Right renal cortex interstitium (tissue), 3 donors: ENCODE results near the gene FEZF2. TPM values are rescaled to one million over a fixed set of nuclear protein-coding genes. Genes with fewer than 3 reads are reported as not detected.

Source experiments
- DNase-seq, 3 donors: peaks; one replicate each; pipeline ENCODE4 v3.0.0-alpha.2; 2013; ENCODE audit warnings: low read depth in 3 of 3, low spot score in 2 of 3
- polyA plus RNA-seq, 3 donors: library from polyadenylated mRNA; unstranded; fragments of 120-200 nt; gene quantifications; one replicate each; pipeline ENCODE4 v1.2.1, GENCODE V29; 2013; ENCODE audit not compliant: insufficient read length in 3 of 3

FEZF2 gene
- not detected for polyA plus RNA-seq

GRCh38 chr3:62373215-62373614, at the start of gene FEZF2:
FEZF2 (minus strand) TSS chr3:62373550; CDS start chr3:62372868, 682 bp downstream.
- no peak for DNase-seq

- DNase-seq = no peak
Measured at GRCh38 chr3:62421207-62421606, 47.9 kb upstream of the FEZF2 start.

DNA sequence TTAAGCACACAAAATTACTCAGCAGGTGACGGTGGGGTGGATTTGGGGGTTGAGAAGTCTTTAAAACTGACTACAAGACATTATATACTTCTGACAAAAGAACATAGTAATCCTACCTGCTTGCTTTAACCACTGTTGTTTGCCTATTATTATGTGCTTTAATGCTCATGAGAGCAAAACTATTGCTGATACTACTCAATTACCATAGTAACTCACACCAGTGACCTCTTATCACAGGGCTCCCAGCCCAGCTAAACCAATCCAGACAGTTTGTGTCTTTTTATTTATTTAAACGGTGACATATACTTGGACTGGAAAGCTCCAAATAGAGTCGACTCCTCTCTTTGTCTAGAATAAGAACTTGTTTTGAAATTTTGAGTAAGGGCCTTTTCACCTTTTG, 42.8 kb upstream of the FEZF2 start:
- no peak for DNase-seq

DNA sequence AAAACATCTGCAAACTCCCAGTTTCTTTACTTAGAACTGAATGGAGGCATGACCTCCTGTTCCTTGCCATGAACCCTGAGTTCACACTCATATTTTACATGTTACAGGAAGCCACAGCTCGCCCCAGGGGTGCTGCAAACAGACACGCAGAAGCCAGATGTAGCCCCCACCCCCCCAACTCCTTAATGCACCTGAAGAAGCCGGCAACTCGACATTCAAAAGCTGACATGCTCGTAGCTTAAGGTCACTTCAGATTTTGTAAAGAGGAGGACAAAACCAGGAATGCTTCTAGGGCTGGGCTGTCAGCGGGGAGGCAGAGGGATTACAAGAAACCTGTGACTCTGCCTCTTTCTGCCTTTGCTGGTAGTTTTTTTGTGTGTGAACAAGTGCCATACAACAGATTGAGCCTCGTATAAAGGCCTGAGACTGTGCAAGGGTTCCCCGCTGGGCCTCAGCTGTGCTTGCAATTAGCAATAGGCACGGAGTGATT, 42.0 kb upstream of the FEZF2 start:
- no peak for DNase-seq

DNA sequence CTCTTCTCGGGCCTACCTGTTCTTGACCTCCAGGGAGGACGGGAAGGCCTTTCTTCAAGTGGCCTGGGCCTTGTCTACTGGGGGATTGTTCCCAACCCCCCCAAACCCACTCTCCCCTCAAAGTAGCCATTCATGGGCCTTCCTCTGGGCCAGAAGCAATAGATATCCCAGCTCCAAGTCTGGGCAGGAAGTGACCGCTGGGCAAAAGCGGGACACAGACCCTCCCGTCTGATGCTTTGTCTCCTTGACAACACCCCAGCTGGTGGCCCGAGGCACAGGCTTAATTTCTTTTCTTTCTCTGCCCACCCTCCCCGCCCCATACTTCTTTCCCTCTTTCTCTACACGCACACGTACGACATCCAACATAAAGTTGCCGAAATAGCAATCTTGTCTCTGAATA, 41.4 kb upstream of the FEZF2 start:
- DNase-seq = no peak

GRCh38 chr3:62413687-62414086, 40.3 kb upstream of the FEZF2 start:
- no peak for DNase-seq

DNA sequence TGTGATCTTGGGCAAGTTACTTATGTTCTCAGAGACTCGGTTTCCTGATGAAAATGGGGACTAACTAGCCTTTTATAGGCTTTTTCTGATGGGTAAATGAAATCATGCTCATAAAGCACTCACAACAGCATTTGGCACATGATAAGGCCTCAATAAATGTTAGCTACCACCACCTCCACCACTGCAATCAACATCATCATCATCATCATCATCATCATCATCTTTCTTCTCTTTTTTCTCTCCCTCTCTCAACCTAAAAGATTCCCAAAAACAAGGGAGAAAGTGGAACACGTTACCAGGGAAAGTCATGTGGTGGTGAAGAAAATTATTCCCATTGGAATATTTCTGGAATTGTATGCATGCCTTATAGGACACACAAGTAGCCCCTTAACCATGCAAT, 33.6 kb upstream of the FEZF2 start:
- no peak for DNase-seq

GRCh38 chr3:62405566-62405965, 32.2 kb upstream of the FEZF2 start:
- no peak for DNase-seq

DNA sequence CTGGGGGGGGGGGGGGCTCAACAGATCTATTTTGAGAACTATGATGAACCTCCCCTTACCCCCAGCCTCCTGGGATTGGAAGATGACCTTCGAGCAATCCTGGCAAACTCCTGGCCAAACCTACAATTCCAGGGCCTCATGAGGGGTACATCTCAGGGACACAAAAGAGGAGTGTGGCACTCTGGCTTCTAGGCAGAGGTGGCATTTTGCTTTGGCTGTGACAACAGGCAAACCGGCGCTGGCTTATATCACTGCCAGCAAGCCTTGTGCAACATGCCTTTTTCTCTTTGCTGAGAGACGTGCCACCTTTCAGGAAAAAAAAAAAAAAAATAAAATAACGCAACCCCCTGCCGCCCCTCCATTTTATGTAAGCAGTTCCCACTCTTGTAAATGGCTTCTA, 31.8 kb upstream of the FEZF2 start:
- DNase-seq = no peak

DNA sequence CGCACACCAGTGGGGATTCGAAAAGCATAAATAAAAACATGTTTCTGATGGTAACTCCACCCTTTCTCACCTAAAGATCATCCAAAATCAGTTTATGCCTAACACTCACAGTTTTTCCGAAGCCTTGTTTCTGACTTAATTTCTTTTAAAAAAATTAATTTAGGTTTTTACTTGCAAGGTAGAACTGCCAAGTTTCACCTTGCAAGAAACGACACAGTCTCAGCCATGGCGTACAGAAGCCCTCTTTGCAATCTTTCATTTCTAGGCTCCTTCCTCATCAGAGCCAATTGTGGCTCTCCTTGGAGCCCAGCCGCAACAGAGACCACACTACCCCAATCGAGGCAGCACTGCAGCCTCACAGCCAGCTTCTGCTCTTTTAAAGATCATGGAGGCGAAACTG, 31.0 kb upstream of the FEZF2 start:
- DNase-seq = no peak

DNA sequence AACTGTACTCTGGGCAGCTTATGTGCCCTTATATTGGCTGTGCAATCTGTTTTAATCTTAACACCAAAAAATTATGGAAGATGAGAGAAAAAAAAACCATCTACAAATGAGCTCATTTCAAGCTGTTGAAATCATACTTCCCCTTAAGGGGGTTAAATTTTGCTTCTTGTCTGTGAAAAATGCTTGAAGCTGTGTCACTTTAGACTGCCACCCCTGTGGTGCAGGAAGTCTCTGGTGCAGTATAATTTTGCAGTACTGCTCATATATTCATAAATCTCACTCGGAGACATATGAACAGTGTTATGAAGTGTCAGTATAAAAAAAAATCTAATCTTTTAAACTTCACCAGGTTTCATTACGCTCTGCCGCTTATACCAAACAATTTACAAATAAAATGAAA, 30.4 kb upstream of the FEZF2 start:
- DNase-seq = no peak

GRCh38 chr3:62392626-62393292, 19.4 kb upstream of the FEZF2 start:
- no peak for DNase-seq

DNA sequence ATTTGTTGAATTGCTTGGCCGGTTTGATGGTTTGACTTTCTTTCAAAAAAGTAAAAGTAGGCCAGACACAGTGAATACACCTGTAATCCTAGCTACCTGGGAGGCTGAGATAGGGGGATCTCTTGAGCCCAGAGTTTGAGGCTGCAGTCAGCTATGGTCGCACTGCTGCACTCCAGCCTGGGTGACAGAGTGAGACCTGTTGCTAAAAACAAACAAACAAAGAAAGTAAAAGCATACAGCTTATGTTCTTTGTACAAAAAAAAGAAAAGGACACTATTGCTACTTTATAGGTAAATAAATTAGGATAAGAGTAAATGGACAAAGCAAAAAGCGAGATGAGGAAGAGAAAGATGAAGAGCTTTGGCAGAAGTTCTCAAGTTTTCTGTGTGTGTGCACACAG, 13.9 kb upstream of the FEZF2 start:
- DNase-seq = no peak

DNA sequence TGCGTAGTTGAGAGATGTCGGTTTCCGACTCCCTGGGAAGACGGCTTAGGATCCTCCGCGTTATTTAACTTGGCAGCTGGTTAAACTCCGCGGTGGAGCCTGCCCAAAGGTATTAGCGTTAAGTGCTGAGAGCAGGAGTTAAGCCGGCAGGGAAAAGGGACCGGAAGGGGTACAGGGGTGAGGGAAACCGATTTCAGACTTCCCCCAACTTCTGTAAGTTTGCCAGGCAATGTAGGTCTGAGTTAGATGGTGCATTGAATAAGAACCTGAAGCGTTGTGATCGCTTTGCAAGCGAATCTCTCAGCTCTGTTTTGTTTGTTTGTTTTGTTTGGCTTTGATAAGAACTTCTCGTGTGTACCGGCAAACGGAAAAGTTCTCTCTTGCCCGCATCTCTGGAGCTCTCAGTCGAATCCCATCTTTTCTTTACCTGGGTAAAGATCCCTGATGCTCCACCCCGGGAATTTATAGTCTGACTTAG, 6.0 kb upstream of the FEZF2 start:
- no peak for DNase-seq

- no peak for DNase-seq
Measured at GRCh38 chr3:62378921-62379320, 5.6 kb upstream of the FEZF2 start.

GRCh38 chr3:62378311-62378789, 5.0 kb upstream of the FEZF2 start:
- DNase-seq = no peak

DNA sequence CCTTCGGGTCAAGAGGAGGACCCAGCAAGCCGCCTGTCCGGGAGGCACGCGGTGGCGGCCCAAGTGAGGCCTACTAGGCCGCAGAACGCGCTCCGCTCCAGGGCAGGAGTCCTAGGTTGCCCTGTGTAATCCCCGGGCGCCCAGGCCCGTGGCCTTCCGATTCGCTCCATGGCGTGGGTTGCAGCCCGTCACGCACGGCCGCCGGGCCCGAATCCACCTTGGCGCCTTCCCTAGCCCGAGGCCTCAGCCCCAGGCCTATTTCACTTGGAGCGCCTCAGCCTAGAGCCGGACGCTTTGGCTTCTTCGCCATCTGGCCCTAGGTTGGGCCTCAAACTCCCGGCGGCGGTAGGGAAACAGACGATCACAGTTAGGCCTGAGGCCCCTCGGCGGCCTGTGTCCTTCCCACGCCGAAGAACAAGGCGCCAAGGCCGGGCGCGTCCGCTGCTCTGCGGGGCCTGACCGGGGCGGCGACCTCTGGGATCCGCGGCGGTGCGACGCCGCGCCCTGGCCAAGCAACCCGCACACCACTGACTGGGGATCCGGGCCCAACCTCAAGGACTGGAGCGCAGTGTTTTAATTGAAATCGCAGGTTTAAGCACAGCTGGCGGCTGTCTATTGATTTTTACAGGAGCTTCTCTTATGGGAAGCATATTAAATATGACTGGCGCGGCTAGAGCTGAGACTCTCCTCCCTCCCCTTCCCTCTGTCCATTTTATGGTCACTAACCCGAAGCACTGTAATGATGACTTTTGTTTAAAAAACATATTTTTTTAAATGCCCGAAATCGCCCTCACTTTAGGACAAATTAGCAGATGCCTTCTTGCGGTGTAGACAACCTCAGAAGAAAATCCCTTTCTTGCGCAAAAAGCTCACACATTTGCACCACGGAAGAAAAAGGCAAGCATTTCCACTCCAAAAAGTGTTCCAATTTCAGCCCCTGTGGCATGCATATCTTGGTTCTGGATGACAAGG, 3.8 kb upstream of the FEZF2 start:
- no peak for DNase-seq

DNA sequence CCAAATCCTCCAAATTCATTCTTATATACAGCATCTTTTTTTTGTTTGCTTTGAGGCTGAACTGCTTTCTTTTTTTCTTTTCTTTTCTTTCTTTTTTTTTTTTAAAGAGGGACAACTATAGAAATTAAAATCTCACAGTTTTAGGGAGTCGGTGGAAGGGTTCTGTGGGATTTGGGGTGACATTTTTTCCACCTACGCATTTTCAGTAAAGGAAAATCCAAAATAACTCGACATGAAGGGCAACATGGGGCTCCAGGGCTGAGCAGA, 3.0 kb upstream of the FEZF2 start:
- DNase-seq = no peak

DNA sequence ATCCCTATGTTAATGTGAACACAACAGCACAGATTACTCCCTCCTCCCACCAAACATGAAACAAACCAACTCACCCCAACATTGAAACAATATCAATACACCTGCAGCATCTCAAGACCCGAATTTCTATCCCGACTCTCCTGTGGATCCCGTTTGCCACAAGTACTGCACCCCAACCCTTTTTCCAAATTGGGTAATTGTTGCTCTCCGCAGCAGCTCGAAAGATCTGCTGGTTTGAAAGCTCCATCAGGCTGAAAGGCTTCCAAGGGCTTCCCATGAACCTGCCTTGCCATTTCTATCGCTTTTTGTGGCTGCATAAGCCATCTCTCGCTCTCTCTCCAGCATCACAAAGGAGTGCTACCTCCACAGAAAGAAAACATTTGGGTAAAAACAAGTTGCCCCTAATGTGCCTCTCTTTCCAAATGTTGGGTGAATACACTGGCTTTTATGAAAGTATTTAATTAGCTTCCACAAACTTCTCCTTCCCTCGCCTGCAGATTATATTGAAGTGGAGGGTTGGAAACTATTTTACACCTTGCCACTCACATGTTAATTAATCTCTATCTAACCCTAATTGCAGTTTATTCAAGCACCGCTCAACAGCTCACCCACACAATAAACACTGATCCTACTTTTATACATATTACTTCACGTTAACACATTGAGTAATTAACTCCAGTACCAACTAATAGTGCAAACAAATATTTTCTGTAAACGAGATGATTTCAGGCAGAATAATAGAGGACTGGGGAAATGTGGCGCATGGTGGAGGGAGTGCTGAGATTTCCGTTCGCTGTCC, 2.5 kb upstream of the FEZF2 start:
- DNase-seq = no peak

DNA sequence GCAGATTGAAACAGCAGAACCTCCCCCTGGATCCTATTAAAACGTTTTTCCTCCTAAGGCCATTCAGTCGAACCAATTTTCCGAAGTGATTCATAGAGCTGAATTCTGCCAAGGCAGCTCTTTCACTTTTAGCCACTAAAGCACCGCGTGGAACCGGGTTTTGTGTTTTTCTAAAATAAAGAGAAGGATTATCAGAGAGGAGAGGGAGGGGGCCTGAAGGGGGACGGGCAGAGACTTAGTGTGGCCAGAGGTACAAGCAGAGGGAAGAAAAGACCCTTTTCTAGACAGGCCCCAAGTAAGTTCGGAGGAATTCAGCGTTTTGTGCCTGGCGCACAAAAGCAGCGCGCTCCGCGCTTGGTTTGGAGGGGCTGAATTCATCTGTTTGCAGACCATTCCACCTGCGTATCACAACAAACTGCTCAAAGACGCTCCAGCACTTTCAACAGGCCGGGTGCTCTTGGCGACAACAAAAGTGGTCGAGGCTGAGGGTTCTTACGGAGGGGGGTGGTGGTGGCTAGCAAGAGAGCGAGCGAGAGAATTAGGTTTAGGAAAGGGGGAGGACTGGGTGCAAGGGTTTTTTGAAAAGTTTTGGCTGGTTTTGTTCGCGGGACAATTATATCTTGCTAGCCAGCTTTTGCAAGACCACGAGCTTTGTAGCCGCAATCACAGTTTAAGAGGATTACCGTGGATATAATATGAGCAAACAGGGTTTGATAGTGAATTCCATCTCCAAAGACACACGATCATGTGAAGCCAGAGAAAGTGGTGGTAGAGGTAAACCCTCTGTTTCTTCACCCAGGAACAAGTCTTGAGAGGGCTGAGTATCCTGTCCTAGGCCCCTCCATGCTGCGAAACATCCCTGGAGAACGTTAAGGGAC, 1.2 kb upstream of the FEZF2 start:
- no peak for DNase-seq
